IMR-90 (cell line): Measurements from ENCODE around the gene MAPK8IP1. TPM values are rescaled to one million over a fixed set of nuclear protein-coding genes. Genes with fewer than 3 reads are reported as not detected.

Experiments
- ATAC-seq: fragments of 200-7000 bp; cut with Tn5 transposase; 2 replicates; pipeline ENCODE4 v1.9.1; 2020; ENCODE audit warnings: low read depth, mild to moderate bottlenecking, moderate library complexity
- BruUV-seq: library from RNA; stranded (reverse); fragments of 400-500 nt; replicated peaks from 2 replicates; lab custom pipeline; 2021; lab: Mats Ljungman, UMichigan
- CTCF ChIA-PET: fragments of 300-600 bp; formaldehyde crosslinking; extraction: SDS; loops from one replicate; lab custom pipeline; 2021; ENCODE audit warnings: antibody characterized with exemption; lab: Yijun Ruan, JAX
- POLR2A ChIA-PET: fragments of 300-600 bp; sonication (Branson Sonifier 250); formaldehyde crosslinking; loops from one replicate; lab custom pipeline; 2022; ENCODE audit warnings: antibody characterized with exemption; ENCODE audit not compliant: unreplicated experiment; lab: Charles Lee
- DNase-seq: peaks from one replicate; pipeline ENCODE4 v3.0.0; 2013
- H2AFZ ChIP-seq: replicated peaks from 2 replicates; pipeline ENCODE3; 2013; ENCODE audit warnings: low read length, mild to moderate bottlenecking; ENCODE audit not compliant: poor library complexity
- H2AK5ac ChIP-seq: 2 replicates; pipeline ENCODE4 v1.6.1; 2013; ENCODE audit warnings: low read depth, low read length, inconsistent platforms
- H2AK9ac ChIP-seq: replicated peaks from 2 replicates; pipeline ENCODE3; 2013; ENCODE audit warnings: mild to moderate bottlenecking, low read depth, low read length, moderate library complexity; ENCODE audit not compliant: poor library complexity
- H2BK120ac ChIP-seq: 2 replicates; pipeline ENCODE4 v1.6.1; 2013; ENCODE audit warnings: low read depth, low read length, inconsistent platforms
- H2BK15ac ChIP-seq: 3 replicates; pipeline ENCODE4 v1.6.1; 2013; ENCODE audit warnings: low read depth, low read length, inconsistent platforms
- H2BK20ac ChIP-seq: 2 replicates; pipeline ENCODE4 v1.6.1; 2013; ENCODE audit warnings: low read depth, mild to moderate bottlenecking, inconsistent platforms, low read length, moderate library complexity
- H2BK5ac ChIP-seq: 2 replicates; pipeline ENCODE4 v1.6.1; 2013; ENCODE audit warnings: mild to moderate bottlenecking, low read depth, low read length, inconsistent platforms; ENCODE audit not compliant: poor library complexity, severe bottlenecking
- H3K14ac ChIP-seq: replicated peaks from 2 replicates; pipeline ENCODE4 v1.6.1; 2013; ENCODE audit warnings: low read depth, low read length, inconsistent platforms
- H3K18ac ChIP-seq: 2 replicates; pipeline ENCODE4 v1.6.1; 2013; ENCODE audit warnings: low read depth, low read length, control low read depth
- H3K23ac ChIP-seq: 2 replicates; pipeline ENCODE4 v1.6.1; 2013; ENCODE audit warnings: low read depth, low read length, inconsistent platforms
- H3K27ac ChIP-seq: 2 replicates; pipeline ENCODE4 v1.5.1; 2013; ENCODE audit warnings: mild to moderate bottlenecking, control low read depth, low read length; ENCODE audit not compliant: insufficient read depth
- H3K27me3 ChIP-seq: 2 replicates; pipeline ENCODE4 v1.6.1; 2013; ENCODE audit warnings: low read length; ENCODE audit not compliant: control insufficient read depth, insufficient read depth
- H3K36me3 ChIP-seq: 2 replicates; pipeline ENCODE4 v1.6.1; 2013; ENCODE audit warnings: low read length, mixed read lengths; ENCODE audit not compliant: control insufficient read depth, insufficient read depth
- H3K4ac ChIP-seq: 2 replicates; pipeline ENCODE4 v1.6.1; 2013; ENCODE audit warnings: low read depth, low read length, inconsistent platforms
- H3K4me1 ChIP-seq: 2 replicates; pipeline ENCODE4 v1.6.1; 2013; ENCODE audit warnings: low read length, mixed read lengths; ENCODE audit not compliant: control insufficient read depth, insufficient read depth
- H3K4me2 ChIP-seq: 2 replicates; pipeline ENCODE4 v1.6.1; 2013; ENCODE audit warnings: low read depth, mild to moderate bottlenecking, control low read depth, low read length, moderate library complexity
- H3K4me3 ChIP-seq: 2 replicates; pipeline ENCODE4 v1.5.1; 2013; ENCODE audit warnings: low read depth, mild to moderate bottlenecking, control low read depth, low read length, moderate library complexity; ENCODE audit not compliant: insufficient read depth
- H3K56ac ChIP-seq: 2 replicates; pipeline ENCODE4 v1.6.1; 2013; ENCODE audit warnings: low read length, inconsistent platforms; ENCODE audit not compliant: insufficient read depth; ENCODE audit errors: extremely low read depth
- H3K79me1 ChIP-seq, 2 experiments: 2 replicates each; pipeline ENCODE4 v1.6.1; 2013; ENCODE audit warnings: low read length in 2 of 2, inconsistent platforms in 1 of 2, low read depth in 1 of 2
- H3K9ac ChIP-seq: 2 replicates; pipeline ENCODE4 v1.6.1; 2013; ENCODE audit warnings: low read depth, low read length, control low read depth
- H3K9me1 ChIP-seq: 2 replicates; pipeline ENCODE4 v1.6.1; 2013; ENCODE audit warnings: low read length, inconsistent platforms; ENCODE audit not compliant: insufficient read depth
- H3K9me3 ChIP-seq: 2 replicates; pipeline ENCODE4 v1.6.1; 2013; ENCODE audit warnings: low read length; ENCODE audit not compliant: control insufficient read depth, insufficient read depth
- H4K20me1 ChIP-seq: 2 replicates; pipeline ENCODE4 v1.6.1; 2013; ENCODE audit warnings: low read length, inconsistent platforms; ENCODE audit not compliant: insufficient read depth
- H4K5ac ChIP-seq: 2 replicates; pipeline ENCODE4 v1.6.1; 2013; ENCODE audit warnings: mild to moderate bottlenecking, low read depth, low read length, control low read depth
- H4K8ac ChIP-seq, 2 experiments: 2 replicates each; pipeline ENCODE4 v1.6.1; 2013; ENCODE audit warnings: low read depth in 2 of 2, low read length in 2 of 2, control low read depth in 1 of 2, inconsistent platforms in 1 of 2
- H4K91ac ChIP-seq: 2 replicates; pipeline ENCODE4 v1.6.1; 2013; ENCODE audit warnings: low read depth, low read length, inconsistent platforms; ENCODE audit not compliant: insufficient read depth
- BHLHE40 ChIP-seq: fragments of 150-350 bp; IDR thresholded peaks from 2 replicates; pipeline ENCODE4 v1.6.1; 2016; ENCODE audit warnings: mild to moderate bottlenecking, low read depth, low read length
- CEBPB ChIP-seq: IDR thresholded peaks from 2 replicates; pipeline ENCODE4 v1.6.1; 2012; ENCODE audit warnings: low read depth, low read length, improper control_type of control experiment
- CHD1 ChIP-seq: IDR thresholded peaks from 2 replicates; pipeline ENCODE4 v1.6.1; 2012; ENCODE audit warnings: low read depth, low read length, improper control_type of control experiment
- CTCF ChIP-seq: conservative IDR thresholded peaks from 2 replicates; pipeline ENCODE4 v1.5.1; 2012; ENCODE audit warnings: mild to moderate bottlenecking, low read depth, low read length, improper control_type of control experiment
- ELK1 ChIP-seq: fragments of 150-350 bp; IDR thresholded peaks from 2 replicates; pipeline ENCODE4 v1.6.1; 2016; ENCODE audit warnings: low read depth, mild to moderate bottlenecking, low read length, moderate library complexity, borderline replicate concordance
- FOS ChIP-seq: fragments of 150-350 bp; IDR thresholded peaks from 2 replicates; pipeline ENCODE4 v1.6.1; 2016; ENCODE audit warnings: low read depth, low read length
- MAZ ChIP-seq: IDR thresholded peaks from 2 replicates; pipeline ENCODE4 v1.6.1; 2012; ENCODE audit warnings: low read depth, mild to moderate bottlenecking, low read length, improper control_type of control experiment, moderate library complexity, borderline replicate concordance
- MXI1 ChIP-seq: IDR thresholded peaks from 2 replicates; pipeline ENCODE4 v1.6.1; 2012; ENCODE audit warnings: low read depth, mild to moderate bottlenecking, low read length, moderate library complexity, borderline replicate concordance
- NFE2L2 ChIP-seq: fragments of 150-350 bp; IDR thresholded peaks from 2 replicates; pipeline ENCODE4 v1.6.1; 2016; ENCODE audit warnings: low read depth, mild to moderate bottlenecking, low read length
- POLR2A ChIP-seq: IDR thresholded peaks from 2 replicates; pipeline ENCODE4 v1.6.1; 2012; ENCODE audit warnings: mild to moderate bottlenecking, low read depth, low read length
- RAD21 ChIP-seq: IDR thresholded peaks from 2 replicates; pipeline ENCODE4 v1.6.1; 2012; ENCODE audit warnings: low read length, improper control_type of control experiment
- RCOR1 ChIP-seq: IDR thresholded peaks from 2 replicates; pipeline ENCODE4 v1.6.1; 2012; ENCODE audit warnings: mild to moderate bottlenecking, low read length, improper control_type of control experiment; ENCODE audit not compliant: insufficient replicate concordance
- RFX5 ChIP-seq: IDR thresholded peaks from 2 replicates; pipeline ENCODE4 v1.8.0; 2012; ENCODE audit warnings: low read depth, mild to moderate bottlenecking, low read length, moderate library complexity
- SMC3 ChIP-seq: fragments of 150-350 bp; IDR thresholded peaks from 2 replicates; pipeline ENCODE4 v1.6.1; 2016; ENCODE audit warnings: low read depth, mild to moderate bottlenecking, antibody characterized with exemption, low read length, moderate library complexity
- USF2 ChIP-seq: fragments of 150-350 bp; IDR thresholded peaks from 2 replicates; pipeline ENCODE4 v1.6.1; 2017; ENCODE audit warnings: mild to moderate bottlenecking, antibody characterized with exemption, low read length, low read depth
- WGBS, 2 experiments: methylation state at CpG; one replicate each; pipeline versions ENCODE4 v1.1.5 to v1.1.7; 2013; ENCODE audit warnings: missing lambda C conversion rate in 2 of 2; ENCODE audit not compliant: insufficient read length in 1 of 2; ENCODE audit errors: extremely low coverage in 2 of 2; 5-methylcytosine and 5-hydroxymethylcytosine counted together
- dilution Hi-C: fragments of 300-500 bp; cut with HindIII; formaldehyde crosslinking; loops from one replicate; pipeline ENCODE4 v1.14.3; 2018; ENCODE audit warnings: low sequenced_read_pairs; ENCODE audit not compliant: unreplicated experiment
- in situ Hi-C: fragments of 300-500 bp; cut with MboI; formaldehyde crosslinking; loops from 3 replicates; pipeline ENCODE4 v1.14.3; 2019; ENCODE audit warnings: low sequenced_read_pairs, inconsistent platforms, mixed read lengths
- intact Hi-C: fragments of 100-400 bp; cut with micrococcal nuclease; formaldehyde crosslinking; loops from 2 replicates; pipeline ENCODE4 v1.10.0; 2022
- polyA plus RNA-seq, 3 experiments: library from polyadenylated mRNA; depleted of rRNA; stranded (reverse); fragments of >200 nt; gene quantifications; 2 replicates each; pipeline ENCODE4 v1.2.3, GENCODE V29; 2012; ENCODE audit warnings: low replicate concordance in 1 of 3
- total RNA-seq: library from RNA; depleted of rRNA; stranded (reverse); fragments of >200 nt; gene quantifications from 2 replicates; pipeline ENCODE4 v1.2.3, GENCODE V29; 2012

Gene MAPK8IP1
- total and polyA plus RNA-seq, 2 of the 4 experiments (the other 2 are of a cell fraction): 6.5 to 9.6 TPM

GRCh38 chr11:45853332-45854219, 31.9 kb upstream of the MAPK8IP1 start:
- H3K27ac ChIP-seq: no peak overlapping the region
- H2BK120ac ChIP-seq: no peak overlapping the region
- no TSS peak for BruUV-seq
- ATAC-seq (no peak), DNase-seq (no peak)
- intact Hi-C loops: no loop called here
- CTCF ChIA-PET: no interaction called here
- no peak overlapping the region for H4K8ac ChIP-seq
- dilution Hi-C loops: no loop called here
- H3K56ac ChIP-seq: no peak overlapping the region
- H2AK9ac ChIP-seq: no peak overlapping the region
- no peak overlapping the region for H3K18ac ChIP-seq
- H2AK5ac ChIP-seq: no peak overlapping the region
- H3K14ac ChIP-seq: no peak overlapping the region
- H3K23ac ChIP-seq: no peak overlapping the region
- peaks cover 18% of the 10 kb centered on the region for H3K9me1 ChIP-seq
- no peaks in the 10 kb centered on the region for H3K27me3 ChIP-seq
- no peak overlapping the region for H3K4me2 ChIP-seq
- no peak overlapping the region for H4K5ac ChIP-seq
- H3K9ac ChIP-seq: no peak overlapping the region
- in situ Hi-C loops: no loop called here
- H3K4ac ChIP-seq: no peak overlapping the region
- peaks cover 44% of the 10 kb centered on the region for H4K20me1 ChIP-seq
- no peak overlapping the region for H2BK15ac ChIP-seq
- no peak overlapping the region for H2BK5ac ChIP-seq
- H3K4me1 ChIP-seq: peaks cover 26% of the 10 kb centered on the region
- POLR2A ChIA-PET: no interaction called here
- H4K91ac ChIP-seq: no peak overlapping the region
- peaks cover 18 to 82% of the 10 kb centered on the region in 2 experiments for H3K79me1 ChIP-seq
- no peak overlapping the region for H2AFZ ChIP-seq
- 72% methylated on average over 4 of the region's 7 CpGs; no CpG with 5 or more reads in 1 of the 2 experiments for WGBS, 2 experiments
- H2BK20ac ChIP-seq: no peak overlapping the region
- H3K4me3 ChIP-seq: no peak overlapping the region
- H3K9me3 ChIP-seq: no peaks in the 10 kb centered on the region
- peaks cover 3% of the 10 kb centered on the region for H3K36me3 ChIP-seq
- no peak for TF ChIP-seq CEBPB
- no peak for TF ChIP-seq RCOR1
- no peak for TF ChIP-seq SMC3
- TF ChIP-seq BHLHE40: no peak
- no peak for TF ChIP-seq CTCF
- no peak for TF ChIP-seq USF2
- TF ChIP-seq RFX5: no peak
- no peak for TF ChIP-seq ELK1
- TF ChIP-seq MAZ: no peak
- TF ChIP-seq NFE2L2: no peak
- no peak for TF ChIP-seq FOS
- TF ChIP-seq RAD21: no peak
- no peak for TF ChIP-seq MXI1
- no peak for TF ChIP-seq CHD1
- no peak for TF ChIP-seq POLR2A
